ENCODE data around the gene IRX4.
"Not testable (repeated sequence)": the region's sequence is repeated elsewhere in the genome, so short reads cannot be mapped to it uniquely, and the experiment has no call there.

The IRX4 gene

DNA sequence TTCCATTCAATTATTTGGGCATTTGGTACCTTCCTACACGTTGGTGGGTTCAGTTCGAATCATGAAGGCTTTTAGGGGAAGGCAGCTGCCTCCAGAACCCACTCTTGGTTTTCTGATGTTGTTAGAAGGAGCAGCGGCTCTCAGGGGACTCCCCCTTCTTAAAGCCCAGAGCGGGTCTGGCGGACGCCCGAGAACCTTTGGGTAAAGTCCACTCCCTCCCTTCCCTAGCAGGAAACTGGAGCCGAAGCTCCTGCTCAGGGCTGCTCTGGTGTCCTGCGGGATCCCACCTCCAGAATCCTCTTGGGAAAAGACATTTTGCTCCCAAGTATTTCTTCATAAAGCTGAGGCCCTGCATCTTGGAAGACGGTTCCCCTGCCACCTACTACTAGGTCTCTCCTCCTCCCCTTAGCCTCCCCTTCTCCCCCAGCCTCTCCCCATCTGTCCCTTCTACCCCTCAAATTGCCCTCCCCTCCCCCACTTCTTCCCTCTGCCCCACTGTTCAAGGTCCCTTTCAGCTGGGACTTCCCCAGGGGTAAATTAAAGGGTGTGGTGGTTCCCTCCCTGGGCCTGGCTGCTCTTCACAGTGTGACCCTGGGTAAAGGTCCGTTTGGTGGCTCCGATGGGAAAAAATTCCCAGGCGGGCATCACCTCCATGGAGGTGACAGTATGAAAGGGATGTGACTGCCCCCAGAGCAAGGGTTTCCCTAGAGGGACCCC, 9.3 kb downstream of the IRX4 start:
- Histone ChIP-seq H3K36me3 (ENCODE audit: insufficient read depth, low read length) (no peaks in the 10 kb centered on the region), H3K9me3 (ENCODE audit: low read depth, low read length) (no peaks in the 10 kb centered on the region), H3K4me3 (no peak overlapping the region), H3K9ac (ENCODE audit: insufficient read length) (no peak overlapping the region), H3K27ac (no peak overlapping the region)
- no peak for TF ChIP-seq POLR2AphosphoS5 (IDR thresholded peaks at IDR 0.05; ENCODE audit: borderline replicate concordance, low read depth, low read length)
- TF ChIP-seq FOXP2 (optimal IDR thresholded peaks at IDR 0.05; ENCODE audit: control extremely low read depth, extremely low read length, insufficient read depth), result no peak
- TF ChIP-seq EZH2 (IDR thresholded peaks at IDR 0.05), result no peak
- no peak for DNase-seq (ENCODE audit: low read depth, low spot score)

DNA sequence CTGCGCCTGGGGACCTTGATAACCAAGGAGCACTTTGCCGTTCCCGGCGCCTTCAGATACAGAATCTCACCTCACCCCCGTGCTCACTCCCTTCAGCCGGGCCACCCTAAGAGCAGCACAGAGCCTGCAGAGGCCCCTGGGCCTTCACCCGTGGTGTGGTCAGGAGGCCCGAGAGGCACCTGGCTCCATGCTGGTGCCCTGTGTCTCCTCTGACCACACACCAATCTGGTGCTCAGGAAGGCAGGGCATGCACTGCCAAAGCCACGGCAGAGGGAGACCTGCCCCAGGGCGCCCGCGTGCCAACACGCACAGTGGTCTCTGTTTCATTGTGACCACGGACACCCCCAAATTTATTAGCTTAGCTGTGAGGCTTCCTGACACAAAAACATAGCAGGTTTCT, 11.3 kb downstream of the IRX4 start:
- H3K36me3 ChIP-seq (ENCODE audit: insufficient read depth, low read length), result no peaks in the 10 kb centered on the region
- H3K4me3 ChIP-seq, result no peak overlapping the region
- no peak for TF ChIP-seq EZH2 (IDR thresholded peaks at IDR 0.05)
- TF ChIP-seq FOXP2 (optimal IDR thresholded peaks at IDR 0.05; ENCODE audit: control extremely low read depth, extremely low read length, insufficient read depth), result no peak
- no peak for TF ChIP-seq POLR2AphosphoS5 (IDR thresholded peaks at IDR 0.05; ENCODE audit: borderline replicate concordance, low read depth, low read length)
- H3K9me3 ChIP-seq (ENCODE audit: low read depth, low read length), result no peaks in the 10 kb centered on the region
- no peak for DNase-seq (ENCODE audit: low read depth, low spot score)
- H3K9ac ChIP-seq (ENCODE audit: insufficient read length), result no peak overlapping the region
- no peak overlapping the region for H3K27ac ChIP-seq

DNA sequence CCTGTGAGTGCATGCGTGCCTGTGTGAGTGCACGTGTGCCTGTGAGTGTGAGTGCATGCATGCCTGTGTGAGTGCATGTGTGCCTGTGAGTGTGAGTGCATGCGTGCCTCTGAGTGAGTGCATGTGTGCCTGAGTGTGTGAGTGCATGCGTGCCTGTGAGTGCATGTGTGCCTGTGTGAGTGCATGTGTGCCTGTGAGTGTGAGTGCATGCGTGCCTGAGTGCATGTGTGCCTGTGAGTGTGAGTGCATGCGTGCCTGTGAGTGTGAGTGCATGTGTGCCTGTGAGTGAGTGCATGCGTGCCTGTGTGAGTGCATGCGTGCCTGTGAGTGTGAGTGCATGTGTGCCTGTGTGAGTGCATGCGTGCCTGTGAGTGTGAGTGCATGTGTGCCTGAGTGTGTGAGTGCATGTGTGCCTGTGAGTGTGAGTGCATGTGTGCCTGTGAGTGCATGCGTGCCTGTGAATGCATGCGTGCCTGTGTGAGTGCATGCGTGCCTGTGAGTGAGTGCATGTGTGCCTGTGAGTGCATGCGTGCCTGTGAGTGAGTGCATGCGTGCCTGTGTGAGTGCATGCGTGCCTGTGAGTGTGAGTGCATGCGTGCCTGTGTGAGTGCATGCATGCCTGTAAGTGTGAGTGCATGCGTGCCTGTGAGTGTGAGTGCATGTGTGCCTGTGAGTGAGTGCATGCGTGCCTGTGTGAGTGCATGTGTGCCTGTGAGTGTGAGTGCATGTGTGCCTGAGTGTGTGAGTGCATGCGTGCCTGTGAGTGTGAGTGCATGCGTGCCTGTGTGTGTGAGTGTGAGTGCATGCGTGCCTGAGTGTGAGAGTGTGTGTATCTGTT, 12.1 kb downstream of the IRX4 start:
- H3K4me3 ChIP-seq; H3K9me3 ChIP-seq (ENCODE audit: low read depth, low read length); DNase-seq (ENCODE audit: low read depth, low spot score); H3K27ac ChIP-seq; H3K36me3 ChIP-seq (ENCODE audit: insufficient read depth, low read length); H3K9ac ChIP-seq (ENCODE audit: insufficient read length): not testable (repeated sequence)

DNA sequence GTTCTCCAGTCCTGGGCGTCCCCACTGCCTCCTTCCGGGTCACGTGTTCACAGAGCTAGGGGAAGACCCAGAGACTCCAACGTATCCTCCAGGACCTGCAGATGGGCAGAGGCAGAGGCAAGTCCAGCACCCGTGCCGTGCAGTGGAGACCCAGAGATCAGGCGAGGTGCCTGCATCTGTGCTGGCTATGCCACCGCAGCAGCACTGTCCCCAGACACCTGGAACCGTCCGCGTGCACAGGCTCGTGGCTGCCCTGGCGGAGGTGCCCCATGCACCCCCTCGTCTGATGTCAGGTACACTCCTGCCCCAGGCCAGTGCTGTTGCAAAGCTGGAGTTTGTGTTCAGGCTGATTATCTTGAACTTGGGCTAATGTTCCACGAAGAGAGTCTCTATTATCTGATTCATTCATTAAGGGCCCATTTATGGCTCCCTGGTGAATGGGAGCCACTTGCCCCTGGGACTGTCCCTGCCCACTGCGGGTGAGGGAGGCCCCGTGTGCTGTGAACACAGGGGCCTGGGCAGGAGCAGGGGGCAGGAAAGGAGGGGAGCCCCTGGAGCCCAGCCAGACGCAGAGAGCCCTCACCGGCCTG, 13.7 kb downstream of the IRX4 start:
- H3K27ac ChIP-seq, result no peak overlapping the region
- no peaks in the 10 kb centered on the region for H3K9me3 ChIP-seq (ENCODE audit: low read depth, low read length)
- H3K36me3 ChIP-seq (ENCODE audit: insufficient read depth, low read length), result no peaks in the 10 kb centered on the region
- no peak overlapping the region for H3K9ac ChIP-seq (ENCODE audit: insufficient read length)
- no peak for DNase-seq (ENCODE audit: low read depth, low spot score)
- TF ChIP-seq POLR2AphosphoS5 (IDR thresholded peaks at IDR 0.05; ENCODE audit: borderline replicate concordance, low read depth, low read length), result no peak
- no peak for TF ChIP-seq EZH2 (IDR thresholded peaks at IDR 0.05)
- no peak for TF ChIP-seq FOXP2 (optimal IDR thresholded peaks at IDR 0.05; ENCODE audit: control extremely low read depth, extremely low read length, insufficient read depth)
- H3K4me3 ChIP-seq, result no peak overlapping the region

DNA sequence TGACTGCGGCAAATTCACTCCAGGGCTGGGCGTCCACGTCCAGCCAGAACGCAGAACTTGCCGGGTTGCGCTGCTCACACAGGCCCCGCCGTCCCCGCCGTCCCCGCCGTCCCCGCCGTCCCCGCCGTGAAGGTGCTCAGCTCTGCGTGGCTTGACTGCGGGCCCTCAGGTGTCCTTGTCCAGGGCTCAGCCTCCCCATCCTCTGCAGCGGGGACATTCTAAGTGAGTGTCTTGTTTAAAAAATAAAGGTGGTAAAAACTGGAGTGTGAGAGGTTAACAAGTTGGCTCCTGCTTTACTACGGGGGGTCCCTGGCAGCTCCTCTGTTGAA, 14.9 kb downstream of the IRX4 start:
- no peak overlapping the region for H3K4me3 ChIP-seq
- no peaks in the 10 kb centered on the region for H3K36me3 ChIP-seq (ENCODE audit: insufficient read depth, low read length)
- H3K27ac ChIP-seq, result no peak overlapping the region
- no peak for DNase-seq (ENCODE audit: low read depth, low spot score)
- H3K9me3 ChIP-seq (ENCODE audit: low read depth, low read length), result no peaks in the 10 kb centered on the region
- no peak overlapping the region for H3K9ac ChIP-seq (ENCODE audit: insufficient read length)
- TF ChIP-seq FOXP2 (optimal IDR thresholded peaks at IDR 0.05; ENCODE audit: control extremely low read depth, extremely low read length, insufficient read depth) (no peak), POLR2AphosphoS5 (IDR thresholded peaks at IDR 0.05; ENCODE audit: borderline replicate concordance, low read depth, low read length) (no peak), EZH2 (IDR thresholded peaks at IDR 0.05) (no peak)

DNA sequence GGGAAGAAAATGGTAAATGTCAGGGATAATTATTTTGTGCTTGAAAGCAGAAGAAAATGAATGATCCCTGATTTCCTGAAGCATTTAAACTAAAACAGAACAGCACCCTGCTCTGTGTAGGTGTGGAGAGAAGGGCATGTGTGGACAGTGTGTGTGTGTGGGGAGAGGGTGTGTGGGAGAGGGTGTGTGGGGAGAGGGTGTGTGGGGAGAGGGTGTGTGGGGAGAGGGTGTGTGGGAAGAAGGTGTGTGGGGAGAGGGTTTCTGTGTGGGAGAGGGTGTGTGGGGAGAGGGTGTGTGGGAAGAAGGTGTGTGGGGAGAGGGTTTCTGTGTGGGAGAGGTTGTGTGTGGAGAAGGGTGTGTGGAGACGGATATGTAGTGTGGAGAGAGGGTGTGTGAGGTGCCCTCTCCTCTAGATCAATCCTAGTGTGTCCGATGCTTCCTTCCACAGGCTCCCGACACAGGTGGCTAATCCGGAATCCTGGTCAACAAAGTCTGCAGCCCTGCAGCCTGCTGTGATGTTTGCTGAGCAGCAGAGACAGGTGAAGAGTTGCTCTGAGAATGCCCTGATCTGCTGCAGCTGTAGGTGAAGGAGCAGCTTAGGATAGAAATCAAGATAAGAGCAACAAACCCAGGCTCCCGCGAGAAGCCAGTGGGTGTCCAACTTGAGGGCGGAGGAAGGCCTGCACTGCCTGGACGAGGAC, 15.5 kb downstream of the IRX4 start:
- no peak for TF ChIP-seq FOXP2 (optimal IDR thresholded peaks at IDR 0.05; ENCODE audit: control extremely low read depth, extremely low read length, insufficient read depth)
- no peak for DNase-seq (ENCODE audit: low read depth, low spot score)
- Histone ChIP-seq H3K36me3 (ENCODE audit: insufficient read depth, low read length) (no peaks in the 10 kb centered on the region), H3K27ac (no peak overlapping the region), H3K9ac (ENCODE audit: insufficient read length) (no peak overlapping the region), H3K9me3 (ENCODE audit: low read depth, low read length) (no peaks in the 10 kb centered on the region), H3K4me3 (no peak overlapping the region)

DNA sequence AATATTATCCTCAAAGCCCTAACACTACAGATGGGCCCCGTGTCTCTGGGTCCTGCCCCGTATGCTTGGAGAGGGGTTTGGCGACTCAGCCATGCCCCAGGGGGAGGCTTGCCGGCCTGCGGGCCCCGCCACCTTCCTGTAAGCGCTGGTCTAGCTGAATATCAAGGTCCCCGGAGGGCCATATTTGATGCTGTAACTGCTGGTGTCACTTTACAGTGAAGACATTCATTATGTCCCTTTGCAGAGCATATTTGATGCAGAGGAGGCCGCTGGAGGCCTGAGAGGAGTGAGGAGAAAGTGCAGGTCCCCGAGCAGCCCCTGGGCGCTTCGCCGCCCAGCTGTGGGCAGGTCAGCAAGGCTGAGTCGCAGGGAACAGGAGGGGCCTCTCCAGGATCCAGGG, 16.8 kb downstream of the IRX4 start:
- H3K27ac ChIP-seq, result no peak overlapping the region
- H3K9me3 ChIP-seq (ENCODE audit: low read depth, low read length), result no peaks in the 10 kb centered on the region
- DNase-seq (ENCODE audit: low read depth, low spot score), result no peak
- TF ChIP-seq POLR2AphosphoS5 (IDR thresholded peaks at IDR 0.05; ENCODE audit: borderline replicate concordance, low read depth, low read length), result no peak
- no peak for TF ChIP-seq EZH2 (IDR thresholded peaks at IDR 0.05)
- no peak for TF ChIP-seq FOXP2 (optimal IDR thresholded peaks at IDR 0.05; ENCODE audit: control extremely low read depth, extremely low read length, insufficient read depth)
- no peak overlapping the region for H3K9ac ChIP-seq (ENCODE audit: insufficient read length)
- H3K36me3 ChIP-seq (ENCODE audit: insufficient read depth, low read length), result no peaks in the 10 kb centered on the region
- H3K4me3 ChIP-seq, result no peak overlapping the region

DNA sequence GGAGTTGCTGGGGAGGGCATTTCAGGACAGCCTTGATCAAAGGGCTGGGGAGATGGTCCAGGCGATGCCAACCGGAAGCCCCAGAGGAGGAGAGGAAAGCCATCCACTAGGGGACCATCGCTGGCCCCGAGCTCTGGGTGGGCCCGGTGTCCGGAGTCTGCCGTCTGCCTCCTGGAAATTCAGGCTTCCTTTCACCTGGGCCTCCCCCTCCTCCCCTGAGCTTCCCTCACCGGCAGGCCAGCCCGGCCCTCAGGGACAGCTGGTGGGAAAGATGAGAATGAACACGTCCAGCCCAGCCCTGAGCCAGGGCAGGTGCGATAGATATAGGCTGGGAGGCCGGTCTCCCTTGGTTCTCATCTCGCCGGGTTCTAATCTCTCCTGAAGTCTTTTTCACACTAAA, 17.2 kb downstream of the IRX4 start:
- H3K4me3 ChIP-seq, result no peak overlapping the region
- no peak overlapping the region for H3K27ac ChIP-seq
- no peak overlapping the region for H3K9ac ChIP-seq (ENCODE audit: insufficient read length)
- DNase-seq (ENCODE audit: low read depth, low spot score), result no peak
- no peaks in the 10 kb centered on the region for H3K36me3 ChIP-seq (ENCODE audit: insufficient read depth, low read length)
- TF ChIP-seq EZH2 (IDR thresholded peaks at IDR 0.05), result peak; percentile 84
- no peak for TF ChIP-seq POLR2AphosphoS5 (IDR thresholded peaks at IDR 0.05; ENCODE audit: borderline replicate concordance, low read depth, low read length)
- TF ChIP-seq FOXP2 (optimal IDR thresholded peaks at IDR 0.05; ENCODE audit: control extremely low read depth, extremely low read length, insufficient read depth), result no peak
- H3K9me3 ChIP-seq (ENCODE audit: low read depth, low read length), result no peaks in the 10 kb centered on the region
